HepG2 (cell line): Measurements from ENCODE around the gene GUCY2D. TPM values are rescaled to one million over a fixed set of nuclear protein-coding genes. Genes with fewer than 3 reads are reported as not detected.

Source experiments
- ATAC-seq: fragments of 200-7000 bp; cut with Tn5 transposase; 3 replicates; pipeline ENCODE4 v1.9.1; 2020; ENCODE audit warnings: mild to moderate bottlenecking, moderate library complexity
- BruUV-seq: library from RNA; stranded (reverse); fragments of 400-500 nt; replicated peaks from 2 replicates; lab custom pipeline; 2021; lab: Mats Ljungman, UMichigan
- CTCF ChIA-PET: fragments of 300-600 bp; formaldehyde crosslinking; extraction: SDS; loops from one replicate; lab custom pipeline; 2021; ENCODE audit warnings: low total read pairs, inconsistent platforms, low intra/inter-chr PET ratio; lab: Yijun Ruan, JAX
- POLR2A ChIA-PET: fragments of 350-600 bp; sonication (Branson Sonifier 250); formaldehyde crosslinking; loops from one replicate; lab custom pipeline; 2020; ENCODE audit warnings: antibody characterized with exemption, inconsistent platforms; lab: Yijun Ruan, JAX
- DNase-seq: peaks from one replicate; pipeline ENCODE4 v3.0.0-alpha.2; 2015; ENCODE audit warnings: low spot score
- FAIRE-seq: peaks from 3 replicates; lab custom pipeline; 2011; peaks lifted over from hg19 to GRCh38; lab: Jason Lieb, UNC
- H2AFZ ChIP-seq: one replicate; pipeline ENCODE4 v1.6.1; 2011; ENCODE audit warnings: low read length, inconsistent platforms
- H3K27ac ChIP-seq: fragments of 300-600 bp; 3 replicates; pipeline ENCODE4 v1.8.0; 2011; ENCODE audit warnings: mixed run types, mild to moderate bottlenecking, mixed read lengths, low read length, inconsistent platforms; ENCODE audit not compliant: insufficient read depth; ENCODE audit errors: extremely low read length
- H3K27me3 ChIP-seq, 2 experiments: fragments of 200-600 bp in 1 of 2; 2 replicates in 1 of 2; 3 replicates in 1 of 2; pipeline versions ENCODE4 v1.6.0 to v1.8.0; 2011; ENCODE audit warnings: low read length in 2 of 2, mild to moderate bottlenecking in 2 of 2, moderate library complexity in 2 of 2, inconsistent platforms in 1 of 2; ENCODE audit not compliant: insufficient read depth in 2 of 2, control insufficient read depth in 1 of 2
- H3K36me3 ChIP-seq, 2 experiments: fragments of 200-600 bp in 1 of 2; replicated peaks in 1 of 2; 2 replicates in 1 of 2; 3 replicates in 1 of 2; pipeline versions ENCODE4 v1.5.1 to v1.8.0; 2011; ENCODE audit warnings: low read length in 2 of 2, inconsistent platforms in 1 of 2; ENCODE audit not compliant: insufficient read depth in 2 of 2, control insufficient read depth in 1 of 2
- H3K4me1 ChIP-seq: 2 replicates; pipeline ENCODE4 v1.5.1; 2012; ENCODE audit warnings: low read length, inconsistent platforms; ENCODE audit not compliant: insufficient read depth
- H3K4me2 ChIP-seq: 2 replicates; pipeline ENCODE4 v1.6.0; 2011; ENCODE audit warnings: low read depth, low read length, inconsistent platforms
- H3K4me3 ChIP-seq, 3 experiments: fragments of 200-600 bp in 1 of 3; sonication (generic), shearing (Covaris generic) in 1 of 3; replicated peaks in 1 of 3; 2 replicates each; pipeline ENCODE4 v1.5.1; 2011 to 2016; ENCODE audit warnings: low read length in 3 of 3, inconsistent platforms in 2 of 3, low read depth in 2 of 3, mild to moderate bottlenecking in 2 of 3, control low read depth in 1 of 3, mixed read lengths in 1 of 3; ENCODE audit not compliant: insufficient read depth in 1 of 3
- H3K79me2 ChIP-seq: one replicate; pipeline ENCODE4 v1.6.1; 2011; ENCODE audit warnings: low read length, inconsistent platforms; ENCODE audit not compliant: insufficient read depth
- H3K9ac ChIP-seq: 2 replicates; pipeline ENCODE4 v1.6.0; 2011; ENCODE audit warnings: mild to moderate bottlenecking, low read depth, low read length, inconsistent platforms; ENCODE audit not compliant: insufficient read depth
- H3K9me3 ChIP-seq: 2 replicates; pipeline ENCODE4 v1.5.1; 2012; ENCODE audit warnings: mild to moderate bottlenecking, low read length
- H4K20me1 ChIP-seq: 2 replicates; pipeline ENCODE4 v1.6.0; 2011; ENCODE audit warnings: inconsistent platforms, mild to moderate bottlenecking, low read length, moderate library complexity; ENCODE audit not compliant: insufficient read depth
- AKAP8 ChIP-seq: sonication (generic); formaldehyde crosslinking; IDR thresholded peaks from 2 replicates; pipeline ENCODE4 v1.5.1; 2020; ENCODE audit warnings: mild to moderate bottlenecking, missing genetic modification reagents
- FLYWCH1 ChIP-seq: sonication (generic); formaldehyde crosslinking; IDR thresholded peaks from 2 replicates; pipeline ENCODE4 v1.8.1; 2023; ENCODE audit warnings: mild to moderate bottlenecking, missing genetic modification reagents
- FOXK1 ChIP-seq: sonication (generic); formaldehyde crosslinking; IDR thresholded peaks from 2 replicates; pipeline ENCODE4 v1.4.0; 2020; ENCODE audit warnings: low read depth, missing genetic modification reagents, borderline replicate concordance
- HOXA7 ChIP-seq: sonication (generic); formaldehyde crosslinking; IDR thresholded peaks from 2 replicates; pipeline ENCODE4 v1.8.1; 2022; ENCODE audit warnings: mild to moderate bottlenecking, missing genetic modification reagents, moderate library complexity
- KDM2A ChIP-seq: sonication (generic); formaldehyde crosslinking; IDR thresholded peaks from 2 replicates; pipeline ENCODE4 v1.4.0; 2020; ENCODE audit warnings: low read depth, missing genetic modification reagents, borderline replicate concordance
- MED1 ChIP-seq: sonication (generic); formaldehyde crosslinking; IDR thresholded peaks from 2 replicates; pipeline ENCODE4 v1.4.0; 2020; ENCODE audit warnings: missing genetic modification reagents
- MTERF4 ChIP-seq: sonication (generic); formaldehyde crosslinking; IDR thresholded peaks from 2 replicates; pipeline ENCODE4 v1.8.0; 2023; ENCODE audit warnings: mild to moderate bottlenecking, missing genetic modification reagents
- NCOA2 ChIP-seq: sonication (generic); formaldehyde crosslinking; IDR thresholded peaks from 2 replicates; pipeline ENCODE4 v1.8.0; 2022; ENCODE audit warnings: inconsistent platforms
- NCOR1 ChIP-seq: fragments of 200-600 bp; sonication (generic); IDR thresholded peaks from 2 replicates; pipeline ENCODE4 v1.7.0; 2017; ENCODE audit warnings: antibody characterized with exemption, low read length, borderline replicate concordance
- NR2F6 ChIP-seq, 2 experiments: IDR thresholded peaks; 2 replicates each; pipeline ENCODE4 v1.6.1; 2016; ENCODE audit warnings: antibody characterized with exemption in 1 of 2, mild to moderate bottlenecking in 1 of 2
- PAXIP1 ChIP-seq: sonication (generic); formaldehyde crosslinking; conservative IDR thresholded peaks from 2 replicates; pipeline ENCODE4 v1.4.0; 2020; ENCODE audit warnings: mild to moderate bottlenecking, missing genetic modification reagents, moderate library complexity
- PRDM15 ChIP-seq: sonication (generic); formaldehyde crosslinking; IDR thresholded peaks from 2 replicates; pipeline ENCODE4 v1.4.0; 2020; ENCODE audit warnings: missing genetic modification reagents
- ZNF143 ChIP-seq: sonication (generic); formaldehyde crosslinking; IDR thresholded peaks from 2 replicates; pipeline ENCODE4 v1.4.0; 2020; ENCODE audit warnings: missing genetic modification reagents
- ZNF605 ChIP-seq: sonication (generic); formaldehyde crosslinking; IDR thresholded peaks from 2 replicates; pipeline ENCODE4 v1.8.0; 2022; ENCODE audit warnings: mild to moderate bottlenecking, missing genetic modification reagents
- ZNF777 ChIP-seq: sonication (generic); formaldehyde crosslinking; IDR thresholded peaks from 2 replicates; pipeline ENCODE4 v1.4.0; 2020; ENCODE audit warnings: missing genetic modification reagents
- WGBS: methylation state at CpG from one replicate; pipeline ENCODE4 v1.1.6; 2017; ENCODE audit warnings: low lambda C conversion rate; 5-methylcytosine and 5-hydroxymethylcytosine counted together
- in situ Hi-C: cut with HindIII; loops from 2 replicates; pipeline ENCODE4 v1.10.0; 2017; ENCODE audit warnings: low pct_unique_long_range_greater_than_20kb; ENCODE audit not compliant: extremely low pct_ligation_motif_present
- intact Hi-C: fragments of 100-400 bp; cut with micrococcal nuclease; formaldehyde crosslinking; loops from one replicate; pipeline ENCODE4 v1.10.0; 2022; ENCODE audit not compliant: unreplicated experiment
- polyA plus RNA-seq, 8 experiments: library from polyadenylated mRNA; depleted of rRNA in 3 of 8; stranded (reverse) in 7 of 8; unstranded in 1 of 8; fragments of >200 nt; fragmentation: Illumina TruSeq in 4 of 8; extraction: Trizol in 4 of 8; gene quantifications; 2 replicates each; pipeline versions ENCODE4 v1.2.1 to v1.2.3, GENCODE V29; 2011 to 2016; ENCODE audit warnings: low read depth in 4 of 8, missing spikeins in 1 of 8, mixed read lengths in 1 of 8; ENCODE audit not compliant: insufficient read depth in 1 of 8
- total RNA-seq, 5 experiments: library from RNA; depleted of rRNA; stranded (reverse); fragments of >200 nt; fragmentation: Illumina TruSeq; extraction: Trizol; gene quantifications; 2 replicates each; pipeline ENCODE4 v1.2.3, GENCODE V29; 2016; ENCODE audit warnings: low read depth in 1 of 5
- TF ChIP-seq, protein P1 (sequence below): sonication (generic); formaldehyde crosslinking; conservative IDR thresholded peaks from 2 replicates; pipeline ENCODE4 v1.8.1; 2023; ENCODE audit warnings: missing genetic modification reagents

Gene GUCY2D
- total and polyA plus RNA-seq, 2 of the 13 experiments (the other 11 are each of a cell fraction or from before 2014, with no cell fraction given): not detected

DNA sequence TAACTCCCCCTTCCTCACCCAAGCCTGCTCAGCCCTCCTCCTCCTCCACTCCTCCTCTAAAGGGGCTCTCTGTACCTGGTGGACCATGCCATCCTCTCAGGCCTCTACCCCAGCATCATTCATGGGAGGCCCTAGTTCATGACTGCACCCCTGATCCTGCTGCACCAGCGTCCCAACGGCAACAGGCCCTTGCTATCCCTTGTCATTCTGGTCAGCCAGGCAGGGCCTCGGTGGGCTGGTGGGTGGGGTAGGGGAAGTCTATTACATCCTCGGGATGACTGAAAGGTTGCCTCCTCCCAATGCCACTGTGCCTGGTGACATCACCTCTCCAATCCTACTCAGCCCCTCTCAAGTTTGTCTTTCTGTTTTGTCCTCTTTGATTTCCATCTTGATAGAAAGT lies 65.4 kb downstream of the GUCY2D start:
- no peak for FAIRE-seq
- no peaks in the 10 kb centered on the region for H3K36me3 ChIP-seq
- H4K20me1 ChIP-seq: peaks cover 21% of the 10 kb centered on the region
- ATAC-seq: no peak
- in situ Hi-C loops: no loop called here
- peaks cover 18 to 51% of the 10 kb centered on the region in 2 experiments for H3K27me3 ChIP-seq
- POLR2A ChIA-PET: no interaction called here
- H2AFZ ChIP-seq: no peak overlapping the region
- no peaks in the 10 kb centered on the region for H3K9me3 ChIP-seq
- DNase-seq: no peak
- CTCF ChIA-PET: no interaction called here
- no peak overlapping the region for H3K4me2 ChIP-seq
- WGBS: 56% methylated on average over 2 of the region's 4 CpGs
- no TSS peak for BruUV-seq
- no peaks in the 10 kb centered on the region for H3K79me2 ChIP-seq
- H3K9ac ChIP-seq: no peak overlapping the region
- no peaks in the 10 kb centered on the region for H3K4me1 ChIP-seq
- no peak overlapping the region for H3K4me3 ChIP-seq
- no peak overlapping the region for H3K27ac ChIP-seq
- intact Hi-C loops: no loop called here
- TF ChIP-seq ZNF605 (0 out of 2 replicates have a peak, but pooled peaks have one; percentile 1), ZNF143 (CRISPR knock-in tag) (no peak), ZNF777 (no peak), NCOR1 (no peak), KDM2A (no peak), MED1 (CRISPR knock-in tag) (no peak), HOXA7 (CRISPR knock-in tag) (peak; percentile 82; the same call in 1 of the 2 replicates), NR2F6 (IDR thresholded peaks at IDR 0.05) (no peak), NR2F6 (CRISPR knock-in tag; IDR thresholded peaks at IDR 0.05) (no peak), PAXIP1 (CRISPR knock-in tag) (no peak), FLYWCH1 (CRISPR knock-in tag) (no peak), FOXK1 (CRISPR knock-in tag) (no peak), PRDM15 (no peak), NCOA2 (CRISPR knock-in tag) (no peak), MTERF4 (0 out of 2 replicates have a peak, but pooled peaks have one; percentile 16), AKAP8 (CRISPR knock-in tag) (0 out of 2 replicates have a peak, but pooled peaks have one; percentile 8)
- TF ChIP-seq, protein P1, sequence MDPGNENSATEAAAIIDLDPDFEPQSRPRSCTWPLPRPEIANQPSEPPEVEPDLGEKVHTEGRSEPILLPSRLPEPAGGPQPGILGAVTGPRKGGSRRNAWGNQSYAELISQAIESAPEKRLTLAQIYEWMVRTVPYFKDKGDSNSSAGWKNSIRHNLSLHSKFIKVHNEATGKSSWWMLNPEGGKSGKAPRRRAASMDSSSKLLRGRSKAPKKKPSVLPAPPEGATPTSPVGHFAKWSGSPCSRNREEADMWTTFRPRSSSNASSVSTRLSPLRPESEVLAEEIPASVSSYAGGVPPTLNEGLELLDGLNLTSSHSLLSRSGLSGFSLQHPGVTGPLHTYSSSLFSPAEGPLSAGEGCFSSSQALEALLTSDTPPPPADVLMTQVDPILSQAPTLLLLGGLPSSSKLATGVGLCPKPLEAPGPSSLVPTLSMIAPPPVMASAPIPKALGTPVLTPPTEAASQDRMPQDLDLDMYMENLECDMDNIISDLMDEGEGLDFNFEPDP: no peak
